ENCODE data around the gene SLC7A10. TPM values are rescaled to one million over a fixed set of nuclear protein-coding genes. Genes with fewer than 3 reads are reported as not detected.
"Not testable (repeated sequence)": the region's sequence is repeated elsewhere in the genome, so short reads cannot be mapped to it uniquely, and the experiment has no call there.

The SLC7A10 gene
- total RNA-seq, 1 donor from 2014 or later: not detected

DNA sequence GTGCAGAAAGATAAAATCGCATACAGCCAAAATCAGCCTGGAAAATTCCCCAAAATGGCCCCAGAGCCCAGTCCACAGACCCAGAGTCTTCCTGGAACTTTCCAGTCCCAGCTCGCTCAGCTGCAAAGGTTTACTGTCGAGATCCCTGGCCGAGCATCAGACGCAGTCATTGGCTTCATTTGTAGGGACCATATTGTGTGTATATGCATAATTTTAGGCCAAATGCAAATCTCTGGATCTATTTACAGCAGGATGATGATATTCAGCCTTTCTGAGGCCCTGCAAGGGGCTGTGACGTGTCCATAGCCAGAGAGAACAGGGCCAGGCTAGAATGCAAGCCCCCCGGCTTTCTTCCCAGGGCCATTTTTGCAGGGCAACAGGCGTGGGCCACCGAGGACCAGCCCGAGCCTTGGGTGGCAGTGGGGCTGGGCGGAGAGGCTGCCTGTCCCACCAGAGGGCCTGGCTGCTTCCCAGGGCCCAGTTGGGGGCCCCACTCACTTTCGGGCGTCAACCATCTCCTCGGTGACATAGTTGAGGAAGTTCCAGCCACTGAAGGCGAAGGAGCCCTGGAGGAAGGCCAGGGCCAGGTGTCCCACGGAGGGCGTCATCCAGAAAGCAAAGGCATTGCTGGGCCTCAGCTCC, 13.7 kb downstream of the SLC7A10 start:
- H3K4me3 ChIP-seq (ENCODE audit: low read depth, low read length): no peak overlapping the region
- no peak for DNase-seq (ENCODE audit: low read depth)
- TF ChIP-seq, protein P1, sequence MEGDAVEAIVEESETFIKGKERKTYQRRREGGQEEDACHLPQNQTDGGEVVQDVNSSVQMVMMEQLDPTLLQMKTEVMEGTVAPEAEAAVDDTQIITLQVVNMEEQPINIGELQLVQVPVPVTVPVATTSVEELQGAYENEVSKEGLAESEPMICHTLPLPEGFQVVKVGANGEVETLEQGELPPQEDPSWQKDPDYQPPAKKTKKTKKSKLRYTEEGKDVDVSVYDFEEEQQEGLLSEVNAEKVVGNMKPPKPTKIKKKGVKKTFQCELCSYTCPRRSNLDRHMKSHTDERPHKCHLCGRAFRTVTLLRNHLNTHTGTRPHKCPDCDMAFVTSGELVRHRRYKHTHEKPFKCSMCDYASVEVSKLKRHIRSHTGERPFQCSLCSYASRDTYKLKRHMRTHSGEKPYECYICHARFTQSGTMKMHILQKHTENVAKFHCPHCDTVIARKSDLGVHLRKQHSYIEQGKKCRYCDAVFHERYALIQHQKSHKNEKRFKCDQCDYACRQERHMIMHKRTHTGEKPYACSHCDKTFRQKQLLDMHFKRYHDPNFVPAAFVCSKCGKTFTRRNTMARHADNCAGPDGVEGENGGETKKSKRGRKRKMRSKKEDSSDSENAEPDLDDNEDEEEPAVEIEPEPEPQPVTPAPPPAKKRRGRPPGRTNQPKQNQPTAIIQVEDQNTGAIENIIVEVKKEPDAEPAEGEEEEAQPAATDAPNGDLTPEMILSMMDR (conservative IDR thresholded peaks at IDR 0.05; ENCODE audit: low read depth, low read length): no peak

GRCh38 chr19:33210266-33210940, 15.2 kb downstream of the SLC7A10 start:
- TF ChIP-seq, protein P1 (conservative IDR thresholded peaks at IDR 0.05; ENCODE audit: low read depth, low read length): no peak
- DNase-seq (ENCODE audit: low read depth): no peak
- no peak overlapping the region for H3K4me3 ChIP-seq (ENCODE audit: low read depth, low read length)

- DNase-seq (ENCODE audit: low read depth); H3K4me3 ChIP-seq (ENCODE audit: low read depth, low read length): not testable (repeated sequence)
Observed at GRCh38 chr19:33209850-33210230, 15.8 kb downstream of the SLC7A10 start.

DNA sequence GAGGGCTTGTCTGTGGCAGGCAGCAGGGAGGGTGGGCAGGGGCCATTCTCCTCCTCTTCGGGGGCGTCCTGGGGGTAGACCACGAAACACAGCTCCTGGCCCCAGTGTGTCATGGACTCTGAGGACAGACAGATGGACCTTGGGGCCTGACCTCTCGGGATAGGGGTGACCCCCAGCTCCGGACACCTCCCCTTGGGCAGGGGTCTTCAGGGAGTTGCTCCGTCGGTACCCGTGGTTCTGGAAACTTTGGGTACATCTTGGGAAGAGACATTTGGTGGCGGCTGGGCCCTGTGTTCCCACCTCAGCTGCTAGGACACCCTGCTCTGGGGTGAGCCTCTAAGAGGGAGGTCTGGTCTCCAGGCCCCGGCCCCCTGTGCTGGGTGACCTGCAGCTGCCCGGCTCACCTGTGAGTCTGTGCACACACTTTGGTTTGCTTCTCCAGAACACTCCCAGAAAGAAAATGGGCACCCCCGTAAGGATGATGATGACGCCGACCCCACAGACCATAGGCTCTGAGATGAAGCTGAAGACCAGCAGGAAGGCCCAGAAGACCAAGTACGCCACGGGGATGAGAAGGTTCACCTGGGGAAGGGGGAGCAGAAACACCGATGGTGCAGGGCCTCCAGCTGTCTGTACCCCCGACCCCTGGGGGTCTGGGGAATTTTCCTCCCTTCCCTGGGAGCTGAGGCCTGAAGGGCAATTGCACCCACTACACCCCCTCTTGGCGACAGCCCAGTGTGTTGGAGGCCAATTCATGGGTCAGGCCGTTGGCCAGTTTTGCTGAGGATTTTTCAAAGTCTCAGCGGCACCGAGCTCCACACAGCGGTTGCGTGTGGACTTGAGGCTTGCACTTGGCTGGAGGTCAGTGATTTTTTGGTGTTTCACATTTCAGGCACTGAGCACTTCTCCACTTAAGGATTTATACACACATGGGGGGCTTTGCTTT, 16.5 kb downstream of the SLC7A10 start:
- no peak for DNase-seq (ENCODE audit: low read depth)
- TF ChIP-seq, protein P1 (conservative IDR thresholded peaks at IDR 0.05; ENCODE audit: low read depth, low read length): no peak
- no peak overlapping the region for H3K4me3 ChIP-seq (ENCODE audit: low read depth, low read length)

DNA sequence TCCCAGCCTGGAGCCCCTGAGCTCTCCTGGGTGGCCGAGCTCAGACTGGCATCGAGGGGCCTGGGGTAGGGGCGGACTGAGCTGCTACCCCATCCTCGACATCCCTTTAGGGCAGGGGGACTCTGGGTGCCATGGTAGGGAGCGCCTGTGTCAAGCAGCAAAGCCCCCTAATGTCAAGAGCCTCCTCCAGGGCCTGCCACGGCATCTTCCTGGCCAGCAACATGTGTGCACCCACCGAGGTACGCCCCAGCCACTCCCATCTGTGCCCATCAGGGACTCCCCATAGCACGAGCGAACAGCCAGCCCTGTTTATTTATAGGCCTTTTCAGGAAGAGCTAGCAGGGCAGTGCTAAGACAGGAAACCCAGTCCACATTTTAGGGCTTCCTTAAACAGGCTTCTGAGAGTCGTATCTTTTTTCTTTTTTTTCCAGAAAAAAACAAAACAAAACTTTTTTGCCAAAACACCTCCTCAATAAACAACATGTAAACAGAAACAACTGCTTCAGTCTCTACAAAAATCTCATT, 17.2 kb downstream of the SLC7A10 start:
- TF ChIP-seq, protein P1 (conservative IDR thresholded peaks at IDR 0.05; ENCODE audit: low read depth, low read length): no peak
- DNase-seq (ENCODE audit: low read depth): no peak
- H3K4me3 ChIP-seq (ENCODE audit: low read depth, low read length): no peak overlapping the region

- H3K4me3 ChIP-seq (ENCODE audit: low read depth, low read length): no peak overlapping the region
- TF ChIP-seq, protein P1 (conservative IDR thresholded peaks at IDR 0.05; ENCODE audit: low read depth, low read length): no peak
- no peak for DNase-seq (ENCODE audit: low read depth)
Observed at GRCh38 chr19:33207903-33208302, 17.7 kb downstream of the SLC7A10 start.

Data from epithelial cell of proximal tubule (primary cell).